Trophoblast cell (in vitro differentiated cells and primary cell): Measurements from ENCODE around the gene SBF2.

Experiments used
- DNase-seq, 2 donors: peaks; one replicate each; pipeline ENCODE4 v3.0.0-alpha.2; 2016
- H2AFZ ChIP-seq: 2 replicates; pipeline ENCODE4 v1.6.1; 2013; ENCODE audit warnings: low read length, moderate library complexity, mild to moderate bottlenecking; ENCODE audit not compliant: insufficient read depth, poor library complexity
- H2AK5ac ChIP-seq: 2 replicates; pipeline ENCODE4 v1.6.1; 2013; ENCODE audit warnings: mild to moderate bottlenecking, low read length
- H2BK120ac ChIP-seq: 2 replicates; pipeline ENCODE4 v1.6.1; 2013; ENCODE audit warnings: low read length, mild to moderate bottlenecking, moderate library complexity; ENCODE audit not compliant: insufficient read depth, poor library complexity
- H2BK12ac ChIP-seq: 2 replicates; pipeline ENCODE4 v1.6.1; 2013; ENCODE audit warnings: mild to moderate bottlenecking, low read length, moderate library complexity
- H2BK5ac ChIP-seq: 2 replicates; pipeline ENCODE4 v1.6.1; 2013; ENCODE audit warnings: low read length, low read depth, moderate library complexity, mild to moderate bottlenecking; ENCODE audit not compliant: poor library complexity
- H3K14ac ChIP-seq: 2 replicates; pipeline ENCODE4 v1.6.1; 2013; ENCODE audit warnings: mild to moderate bottlenecking, low read length
- H3K18ac ChIP-seq: 2 replicates; pipeline ENCODE4 v1.6.1; 2013; ENCODE audit warnings: mild to moderate bottlenecking, low read length
- H3K23ac ChIP-seq: 2 replicates; pipeline ENCODE4 v1.6.1; 2013; ENCODE audit warnings: low read length
- H3K27ac ChIP-seq: 2 replicates; pipeline ENCODE4 v1.5.1; 2013; ENCODE audit warnings: low read depth, mild to moderate bottlenecking, inconsistent platforms, low read length, moderate library complexity
- H3K27me3 ChIP-seq: 2 replicates; pipeline ENCODE4 v1.6.1; 2013; ENCODE audit warnings: inconsistent platforms, mild to moderate bottlenecking, low read length, moderate library complexity; ENCODE audit not compliant: insufficient read depth
- H3K36me3 ChIP-seq, 2 experiments: 1 replicate in 1 of 2; 2 replicates in 1 of 2; pipeline ENCODE4 v1.6.1; 2013; ENCODE audit warnings: low read length in 2 of 2, mild to moderate bottlenecking in 2 of 2, moderate library complexity in 1 of 2; ENCODE audit not compliant: insufficient read depth in 2 of 2, control insufficient read depth in 1 of 2
- H3K4ac ChIP-seq: 2 replicates; pipeline ENCODE4 v1.6.1; 2013; ENCODE audit warnings: low read depth, mild to moderate bottlenecking, low read length, moderate library complexity
- H3K4me1 ChIP-seq, 2 experiments: 1 replicate in 1 of 2; 2 replicates in 1 of 2; pipeline ENCODE4 v1.6.1; 2013; ENCODE audit warnings: low read length in 2 of 2, mild to moderate bottlenecking in 2 of 2, moderate library complexity in 1 of 2; ENCODE audit not compliant: insufficient read depth in 2 of 2, control insufficient read depth in 1 of 2
- H3K4me2 ChIP-seq: 2 replicates; pipeline ENCODE4 v1.6.1; 2013; ENCODE audit warnings: inconsistent platforms, mild to moderate bottlenecking, low read length, moderate library complexity
- H3K4me3 ChIP-seq: 2 replicates; pipeline ENCODE4 v1.5.1; 2013; ENCODE audit warnings: mild to moderate bottlenecking, low read depth, low read length, inconsistent platforms
- H3K79me1 ChIP-seq: one replicate; pipeline ENCODE4 v1.6.1; 2013; ENCODE audit warnings: low read length
- H3K79me2 ChIP-seq: 2 replicates; pipeline ENCODE4 v1.6.1; 2013; ENCODE audit warnings: low read length, mild to moderate bottlenecking; ENCODE audit not compliant: control insufficient read depth, insufficient read depth, poor library complexity
- H3K9ac ChIP-seq: 2 replicates; pipeline ENCODE4 v1.6.1; 2013; ENCODE audit warnings: mild to moderate bottlenecking, low read length
- H3K9me3 ChIP-seq: 2 replicates; pipeline ENCODE4 v1.6.1; 2013; ENCODE audit warnings: low read depth, mild to moderate bottlenecking, control low read depth, inconsistent platforms, low read length; ENCODE audit not compliant: insufficient read depth
- H4K12ac ChIP-seq: 2 replicates; pipeline ENCODE4 v1.6.1; 2013; ENCODE audit warnings: low read depth, mild to moderate bottlenecking, low read length, moderate library complexity
- H4K8ac ChIP-seq: 2 replicates; pipeline ENCODE4 v1.6.1; 2013; ENCODE audit warnings: low read depth, mild to moderate bottlenecking, low read length, moderate library complexity
- H4K91ac ChIP-seq: one replicate; pipeline ENCODE4 v1.6.1; 2013; ENCODE audit warnings: low read depth, mild to moderate bottlenecking, low read length, moderate library complexity
- WGBS: extraction: QIAGEN DNeasy Blood & Tissue Kit; methylation state at CpG from one replicate; pipeline ENCODE4 v1.1.7; 2013; ENCODE audit warnings: missing lambda C conversion rate; ENCODE audit not compliant: insufficient read length, insufficient coverage; ENCODE audit errors: extremely low coverage; 5-methylcytosine and 5-hydroxymethylcytosine counted together

SBF2 gene

DNA sequence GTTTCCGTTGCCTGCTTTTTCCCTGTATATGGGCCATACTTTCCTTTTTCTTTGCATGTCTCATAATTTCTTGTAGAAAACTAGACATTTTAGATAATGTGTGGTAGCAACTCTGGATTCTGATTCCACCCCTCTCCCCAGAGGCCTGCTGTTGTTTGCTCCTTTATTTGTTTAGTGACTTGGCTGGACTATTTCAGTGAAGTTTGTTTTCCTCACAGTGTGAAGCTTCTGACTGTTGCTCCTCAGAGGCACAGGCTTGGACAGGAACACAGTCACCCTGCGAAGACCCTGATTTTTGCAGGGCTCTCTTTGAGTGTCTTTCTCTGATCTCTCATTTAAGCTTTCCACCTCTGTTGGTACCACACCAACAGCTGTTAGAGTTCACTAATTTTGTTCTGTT is 557.7 kb downstream of the SBF2 start:
- Histone ChIP-seq H4K8ac (no peak overlapping the region), H2BK12ac (no peak overlapping the region), H3K79me1 (peaks cover 9% of the 10 kb centered on the region), H3K14ac (no peak overlapping the region), H3K23ac (no peak overlapping the region), H4K12ac (no peak overlapping the region), H3K27ac (no peak overlapping the region), H3K79me2 (no peaks in the 10 kb centered on the region), H3K4me2 (no peak overlapping the region), H3K4me1 (peaks cover 13 to 16% of the 10 kb centered on the region in 2 experiments), H3K27me3 (no peaks in the 10 kb centered on the region), H3K36me3 (peaks cover 8 to 17% of the 10 kb centered on the region in 2 experiments), H3K9me3 (no peaks in the 10 kb centered on the region), H4K91ac (no peak overlapping the region), H3K18ac (no peak overlapping the region), H3K4ac (no peak overlapping the region), H2AFZ (no peak overlapping the region), H2BK120ac (no peak overlapping the region), H3K4me3 (no peak overlapping the region), H2BK5ac (no peak overlapping the region), H3K9ac (no peak overlapping the region), H2AK5ac (no peak overlapping the region)
- no CpG with 5 or more reads among the region's 2 CpGs for WGBS
- DNase-seq = no peak

DNA sequence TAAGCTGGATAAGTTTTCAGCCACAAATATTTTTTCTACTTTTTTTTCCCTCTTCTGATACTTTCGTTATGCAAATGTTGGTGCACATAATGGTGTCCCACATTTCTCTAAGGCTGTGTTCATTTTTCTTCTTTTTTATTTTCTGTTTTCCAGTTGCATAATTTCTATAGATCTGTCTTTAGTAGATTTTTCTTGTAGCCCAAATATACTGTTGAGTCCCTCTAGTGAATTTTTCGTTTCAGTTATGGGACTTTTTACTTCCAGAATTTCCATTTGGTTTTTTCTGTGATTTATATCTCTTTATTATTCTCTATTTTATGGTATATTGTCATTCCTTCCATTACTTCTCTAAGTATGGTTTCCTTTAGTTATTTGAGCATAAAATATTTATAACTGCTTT is 558.1 kb downstream of the SBF2 start:
- no peak overlapping the region for H3K27ac ChIP-seq
- peaks cover 8 to 15% of the 10 kb centered on the region in 2 experiments for H3K36me3 ChIP-seq
- no peak overlapping the region for H2BK5ac ChIP-seq
- H3K23ac ChIP-seq = no peak overlapping the region
- no peak overlapping the region for H4K91ac ChIP-seq
- H2BK12ac ChIP-seq = no peak overlapping the region
- H4K8ac ChIP-seq = no peak overlapping the region
- H3K9ac ChIP-seq = no peak overlapping the region
- H3K79me1 ChIP-seq = peaks cover 8% of the 10 kb centered on the region
- no peak overlapping the region for H4K12ac ChIP-seq
- no peak overlapping the region for H3K4me3 ChIP-seq
- no peak overlapping the region for H3K14ac ChIP-seq
- no peaks in the 10 kb centered on the region for H3K9me3 ChIP-seq
- H2BK120ac ChIP-seq = no peak overlapping the region
- WGBS = no CpG with 5 or more reads among the region's 2 CpGs
- no peak overlapping the region for H3K18ac ChIP-seq
- H2AK5ac ChIP-seq = no peak overlapping the region
- no peak for DNase-seq
- H3K4me1 ChIP-seq = peaks cover 11 to 14% of the 10 kb centered on the region in 2 experiments
- H2AFZ ChIP-seq = no peak overlapping the region
- H3K4ac ChIP-seq = no peak overlapping the region
- no peaks in the 10 kb centered on the region for H3K79me2 ChIP-seq
- H3K4me2 ChIP-seq = no peak overlapping the region
- no peaks in the 10 kb centered on the region for H3K27me3 ChIP-seq

DNA sequence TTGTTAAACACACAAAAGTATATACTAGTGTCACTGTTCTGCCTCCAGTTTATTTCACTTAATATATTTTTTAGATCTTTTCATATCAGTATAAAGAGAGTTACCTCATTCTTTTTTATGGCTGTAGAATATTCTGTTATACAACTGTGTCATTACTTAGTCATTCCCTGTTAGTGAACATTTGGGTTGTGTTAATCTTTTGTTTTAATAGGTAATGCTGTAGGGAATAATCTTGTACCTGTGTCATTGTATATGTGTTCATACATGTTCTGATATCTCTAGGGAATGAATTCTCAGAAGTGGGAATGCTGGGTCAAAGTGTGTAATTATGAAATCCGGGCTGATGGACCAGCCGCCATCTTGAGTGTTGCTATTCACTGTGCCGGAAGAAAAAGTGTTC is 558.8 kb downstream of the SBF2 start:
- Histone ChIP-seq H3K27me3 (no peaks in the 10 kb centered on the region), H3K79me1 (peaks cover 4% of the 10 kb centered on the region), H4K12ac (no peak overlapping the region), H3K9ac (no peak overlapping the region), H3K27ac (no peak overlapping the region), H3K4me3 (no peak overlapping the region), H2AK5ac (no peak overlapping the region), H3K23ac (no peak overlapping the region), H3K14ac (no peak overlapping the region), H3K4me1 (peaks cover 9 to 10% of the 10 kb centered on the region in 2 experiments), H3K79me2 (no peaks in the 10 kb centered on the region), H3K9me3 (no peaks in the 10 kb centered on the region), H2BK12ac (no peak overlapping the region), H2AFZ (no peak overlapping the region), H3K18ac (no peak overlapping the region), H2BK120ac (no peak overlapping the region), H3K4me2 (no peak overlapping the region), H4K91ac (no peak overlapping the region), H3K36me3 (peaks cover 8 to 15% of the 10 kb centered on the region in 2 experiments), H4K8ac (no peak overlapping the region), H3K4ac (no peak overlapping the region), H2BK5ac (no peak overlapping the region)
- no CpG with 5 or more reads among the region's 3 CpGs for WGBS
- DNase-seq = peak; percentile 29 to 55

GRCh38 chr11:9733212-9733611 is 560.8 kb downstream of the SBF2 start:
- Histone ChIP-seq H3K36me3 (peaks cover 11 to 22% of the 10 kb centered on the region in 2 experiments), H4K91ac (no peak overlapping the region), H3K4me2 (no peak overlapping the region), H2AFZ (no peak overlapping the region), H3K14ac (no peak overlapping the region), H3K79me2 (no peaks in the 10 kb centered on the region), H2AK5ac (no peak overlapping the region), H3K27ac (no peak overlapping the region), H2BK120ac (no peak overlapping the region), H3K23ac (no peak overlapping the region), H2BK5ac (no peak overlapping the region), H3K4me3 (no peak overlapping the region), H3K9ac (no peak overlapping the region), H3K9me3 (no peaks in the 10 kb centered on the region), H2BK12ac (no peak overlapping the region), H4K8ac (no peak overlapping the region), H3K18ac (no peak overlapping the region), H4K12ac (no peak overlapping the region), H3K27me3 (no peaks in the 10 kb centered on the region), H3K4ac (no peak overlapping the region), H3K79me1 (no peaks in the 10 kb centered on the region), H3K4me1 (peaks cover 0 to 2% of the 10 kb centered on the region in 2 experiments)
- no peak for DNase-seq
- WGBS = no CpG with 5 or more reads among the region's 3 CpGs
